ENCODE data around the gene PRDM16. TPM values are rescaled to one million over a fixed set of nuclear protein-coding genes. Genes with fewer than 3 reads are reported as not detected.

PRDM16 gene
- total RNA-seq, 1 experiment from 2014 or later, result 0.09 TPM

DNA sequence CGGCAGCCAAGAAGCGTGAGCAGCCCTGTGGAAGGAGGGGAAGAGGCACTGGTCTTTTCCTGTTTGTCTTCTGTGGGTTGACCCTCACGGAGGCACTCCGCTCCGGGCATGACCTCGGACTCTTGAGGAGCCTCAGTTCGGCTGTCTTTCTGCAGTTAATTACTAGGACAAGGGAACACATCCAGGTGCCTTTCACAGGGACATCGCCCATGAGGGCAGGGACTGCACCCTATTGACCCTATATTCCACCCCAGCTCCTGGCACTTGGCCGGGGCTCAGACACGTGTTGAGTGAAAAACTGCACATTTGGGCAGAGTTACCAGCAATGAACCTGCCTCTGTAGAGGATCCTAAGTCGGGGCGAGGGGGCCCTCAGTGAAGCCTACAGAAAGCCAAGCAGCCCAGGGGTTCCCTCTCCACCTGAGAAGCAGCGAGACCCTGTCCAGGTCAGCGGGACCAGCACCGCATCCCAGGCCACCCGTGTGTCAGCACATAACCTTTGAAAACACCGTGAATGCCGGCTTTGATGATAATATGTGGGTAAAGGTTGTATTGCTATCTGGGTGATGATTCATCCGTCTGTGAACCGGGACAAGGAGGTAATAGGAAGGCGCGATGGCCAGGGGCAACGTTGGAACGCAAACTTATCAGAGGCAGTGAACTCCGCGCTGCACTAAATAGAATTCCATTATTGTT lies 224.0 kb downstream of the PRDM16 start:
- Mint-ChIP-seq H3K27ac (ENCODE audit: unreplicated experiment) (no peak overlapping the region), H3K4me3 (ENCODE audit: low read depth, unreplicated experiment) (no peak overlapping the region), H3K4me1 (ENCODE audit: low read depth, unreplicated experiment) (peaks cover 15% of the 10 kb centered on the region), H3K9me3 (ENCODE audit: low read depth, unreplicated experiment) (no peaks in the 10 kb centered on the region), H3K27me3 (ENCODE audit: unreplicated experiment) (peaks cover 25% of the 10 kb centered on the region), H3K36me3 (ENCODE audit: insufficient read depth, unreplicated experiment) (no peaks in the 10 kb centered on the region)
- peak; percentile 38 for DNase-seq
- no TSS peak for BruUV-seq (replicated peaks)
- TF ChIP-seq CTCF (IDR thresholded peaks at IDR 0.05; ENCODE audit: unreplicated experiment), result no peak
- CTCF ChIA-PET, result interaction anchor here (1.0 kb wide), 1 partner anchor 28 kb away, joined by 3 read pairs; no protein-coding TSS in a partner anchor
- intact Hi-C loops (cut with micrococcal nuclease; ENCODE audit: unreplicated experiment), result no loop called here

DNA sequence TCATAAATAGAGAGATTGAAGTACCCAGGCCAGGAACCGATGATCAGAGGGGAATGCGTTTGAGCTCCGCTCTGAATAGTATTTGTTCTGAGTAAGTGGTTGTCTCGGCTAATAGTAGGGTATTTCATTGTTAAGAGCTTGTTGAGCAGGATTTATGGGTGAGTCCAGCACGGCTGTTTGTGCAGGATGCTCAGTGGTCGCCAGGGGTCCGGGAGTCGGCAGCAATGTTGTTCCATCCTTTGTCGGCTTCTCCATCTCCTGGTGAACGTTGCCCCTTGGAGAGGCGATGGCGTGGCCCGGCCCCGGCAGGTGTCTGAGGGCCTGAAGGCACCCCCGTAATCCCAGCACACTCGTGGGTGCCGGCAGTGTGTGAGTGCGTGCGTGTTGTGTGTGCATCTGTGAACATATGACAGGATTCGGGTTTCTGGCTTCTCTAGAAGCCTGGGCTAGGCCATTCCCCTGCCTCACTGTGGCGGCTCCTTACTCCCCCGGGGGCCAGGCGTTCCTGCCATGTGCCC lies 224.6 kb downstream of the PRDM16 start:
- TF ChIP-seq CTCF (IDR thresholded peaks at IDR 0.05; ENCODE audit: unreplicated experiment), result no peak
- CTCF ChIA-PET, result interaction anchor here (1.0 kb wide), 1 partner anchor 27 kb away, joined by 3 read pairs; no protein-coding TSS in a partner anchor
- peaks cover 25% of the 10 kb centered on the region for H3K27me3 Mint-ChIP-seq (ENCODE audit: unreplicated experiment)

DNA sequence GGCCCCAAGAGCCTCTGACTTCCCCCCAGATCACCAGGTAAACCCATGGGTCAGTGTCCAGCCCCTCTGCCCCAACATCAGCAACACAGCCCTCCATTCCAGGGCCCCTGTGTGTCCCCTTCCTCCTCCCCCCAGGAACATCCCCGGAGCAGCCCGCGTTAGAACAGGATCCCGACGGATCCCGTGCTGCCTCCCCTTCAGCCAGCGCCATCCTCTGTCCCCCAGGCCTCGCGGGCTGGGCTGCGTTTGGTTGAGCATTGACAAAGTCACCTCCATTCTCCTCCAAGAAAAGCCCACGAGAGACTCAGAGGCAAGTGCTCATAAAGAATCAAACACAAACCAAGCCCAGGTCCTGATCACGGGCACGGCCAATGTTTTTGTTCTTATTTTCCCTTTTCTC lies 225.4 kb downstream of the PRDM16 start:
- Mint-ChIP-seq H3K36me3 (ENCODE audit: insufficient read depth, unreplicated experiment) (no peaks in the 10 kb centered on the region), H3K27me3 (ENCODE audit: unreplicated experiment) (peaks cover 25% of the 10 kb centered on the region), H3K27ac (ENCODE audit: unreplicated experiment) (no peak overlapping the region), H3K4me1 (ENCODE audit: low read depth, unreplicated experiment) (peaks cover 15% of the 10 kb centered on the region), H3K4me3 (ENCODE audit: low read depth, unreplicated experiment) (no peak overlapping the region), H3K9me3 (ENCODE audit: low read depth, unreplicated experiment) (no peaks in the 10 kb centered on the region)
- BruUV-seq (replicated peaks), result no TSS peak
- no peak for DNase-seq
- intact Hi-C loops (cut with micrococcal nuclease; ENCODE audit: unreplicated experiment), result no loop called here
- CTCF ChIA-PET, result no interaction called here
- no peak for TF ChIP-seq CTCF (IDR thresholded peaks at IDR 0.05; ENCODE audit: unreplicated experiment)

More for the DNA sequence above, 224.6 kb downstream of the PRDM16 start:
- no TSS peak for BruUV-seq (replicated peaks)
- Mint-ChIP-seq H3K27ac (ENCODE audit: unreplicated experiment) (no peak overlapping the region), H3K4me1 (ENCODE audit: low read depth, unreplicated experiment) (peaks cover 15% of the 10 kb centered on the region), H3K4me3 (ENCODE audit: low read depth, unreplicated experiment) (no peak overlapping the region), H3K36me3 (ENCODE audit: insufficient read depth, unreplicated experiment) (no peaks in the 10 kb centered on the region), H3K9me3 (ENCODE audit: low read depth, unreplicated experiment) (no peaks in the 10 kb centered on the region)
- DNase-seq, result no peak
- intact Hi-C loops (cut with micrococcal nuclease; ENCODE audit: unreplicated experiment), result no loop called here

GRCh38 chr1:3295846-3296245 lies 226.8 kb downstream of the PRDM16 start:
- no TSS peak for BruUV-seq (replicated peaks)
- no peak overlapping the region for H3K27ac Mint-ChIP-seq (ENCODE audit: unreplicated experiment)
- peaks cover 25% of the 10 kb centered on the region for H3K27me3 Mint-ChIP-seq (ENCODE audit: unreplicated experiment)
- TF ChIP-seq CTCF (IDR thresholded peaks at IDR 0.05; ENCODE audit: unreplicated experiment), result no peak
- intact Hi-C loops (cut with micrococcal nuclease; ENCODE audit: unreplicated experiment), result no loop called here
- CTCF ChIA-PET, result no interaction called here
- no peak overlapping the region for H3K4me3 Mint-ChIP-seq (ENCODE audit: low read depth, unreplicated experiment)
- no peaks in the 10 kb centered on the region for H3K9me3 Mint-ChIP-seq (ENCODE audit: low read depth, unreplicated experiment)
- DNase-seq, result no peak
- peaks cover 15% of the 10 kb centered on the region for H3K4me1 Mint-ChIP-seq (ENCODE audit: low read depth, unreplicated experiment)
- H3K36me3 Mint-ChIP-seq (ENCODE audit: insufficient read depth, unreplicated experiment), result no peaks in the 10 kb centered on the region
